ENCODE results near the gene ACAP1. TPM values are rescaled to one million over a fixed set of nuclear protein-coding genes. Genes with fewer than 3 reads are reported as not detected.

ACAP1 gene
- total RNA-seq, 1 donor from 2014 or later: 3.6 TPM

- H3K4me3 ChIP-seq (ENCODE audit: low read depth, low read length): no peak within 1 kb of the TSS
- DNase-seq (ENCODE audit: low read depth): no peak
- H3K36me3 ChIP-seq (ENCODE audit: control insufficient read depth, insufficient read depth, low read length): no peaks in the 10 kb centered on the region
- no peak for TF ChIP-seq CTCF (IDR thresholded peaks at IDR 0.05; ENCODE audit: insufficient read depth, low read length, poor library complexity, severe bottlenecking)
- no peaks in the 10 kb centered on the region for H3K27me3 ChIP-seq (ENCODE audit: control insufficient read depth, insufficient read depth, low read length)
Measured at GRCh38 chr17:7355053-7355452, 18.7 kb downstream of the ACAP1 start, which contains the start of gene TMEM95. TSS of gene TMEM95 (plus strand) at chr17:7355156. CDS start at chr17:7355205, 49 bp downstream.

GRCh38 chr17:7355573-7355972 is 19.2 kb downstream of the ACAP1 start:
- H3K36me3 ChIP-seq (ENCODE audit: control insufficient read depth, insufficient read depth, low read length): no peaks in the 10 kb centered on the region
- H3K27me3 ChIP-seq (ENCODE audit: control insufficient read depth, insufficient read depth, low read length): no peaks in the 10 kb centered on the region
- DNase-seq (ENCODE audit: low read depth): no peak
- H3K4me3 ChIP-seq (ENCODE audit: low read depth, low read length): no peak overlapping the region
- no peak for TF ChIP-seq CTCF (IDR thresholded peaks at IDR 0.05; ENCODE audit: insufficient read depth, low read length, poor library complexity, severe bottlenecking)

- H3K4me3 ChIP-seq (ENCODE audit: low read depth, low read length): no peak overlapping the region
- no peaks in the 10 kb centered on the region for H3K36me3 ChIP-seq (ENCODE audit: control insufficient read depth, insufficient read depth, low read length)
- no peak for DNase-seq (ENCODE audit: low read depth)
- no peaks in the 10 kb centered on the region for H3K27me3 ChIP-seq (ENCODE audit: control insufficient read depth, insufficient read depth, low read length)
- peak; percentile 90 for TF ChIP-seq CTCF (IDR thresholded peaks at IDR 0.05; ENCODE audit: insufficient read depth, low read length, poor library complexity, severe bottlenecking)
Measured at GRCh38 chr17:7356072-7356549, 19.8 kb downstream of the ACAP1 start.

GRCh38 chr17:7356756-7357155 is 20.4 kb downstream of the ACAP1 start:
- H3K36me3 ChIP-seq (ENCODE audit: control insufficient read depth, insufficient read depth, low read length): no peaks in the 10 kb centered on the region
- no peak for TF ChIP-seq CTCF (IDR thresholded peaks at IDR 0.05; ENCODE audit: insufficient read depth, low read length, poor library complexity, severe bottlenecking)
- DNase-seq (ENCODE audit: low read depth): no peak
- H3K4me3 ChIP-seq (ENCODE audit: low read depth, low read length): no peak overlapping the region
- H3K27me3 ChIP-seq (ENCODE audit: control insufficient read depth, insufficient read depth, low read length): no peaks in the 10 kb centered on the region

GRCh38 chr17:7357381-7357780 is 21.1 kb downstream of the ACAP1 start:
- Histone ChIP-seq H3K36me3 (ENCODE audit: control insufficient read depth, insufficient read depth, low read length) (no peaks in the 10 kb centered on the region), H3K4me3 (ENCODE audit: low read depth, low read length) (no peak overlapping the region), H3K27me3 (ENCODE audit: control insufficient read depth, insufficient read depth, low read length) (no peaks in the 10 kb centered on the region)
- no peak for TF ChIP-seq CTCF (IDR thresholded peaks at IDR 0.05; ENCODE audit: insufficient read depth, low read length, poor library complexity, severe bottlenecking)
- no peak for DNase-seq (ENCODE audit: low read depth)

GRCh38 chr17:7361906-7362305 is 25.6 kb downstream of the ACAP1 start:
- TF ChIP-seq CTCF (IDR thresholded peaks at IDR 0.05; ENCODE audit: insufficient read depth, low read length, poor library complexity, severe bottlenecking): no peak
- Histone ChIP-seq H3K4me3 (ENCODE audit: low read depth, low read length) (no peak overlapping the region), H3K27me3 (ENCODE audit: control insufficient read depth, insufficient read depth, low read length) (no peaks in the 10 kb centered on the region), H3K36me3 (ENCODE audit: control insufficient read depth, insufficient read depth, low read length) (no peaks in the 10 kb centered on the region)
- DNase-seq (ENCODE audit: low read depth): no peak

Measured in kidney epithelial cell (primary cell).